A549 (cell line): Measurements from ENCODE around the gene GRIK4. TPM values are rescaled to one million over a fixed set of nuclear protein-coding genes. Genes with fewer than 3 reads are reported as not detected.
A peak's percentile ranks its signal among the peaks of the same experiment; 100 is the strongest.

ENCODE experiments used
- ATAC-seq, 2 experiments: fragments of 200-7000 bp in 1 of 2; fragments of >200 bp in 1 of 2; cut with Nextera tagmentation in 1 of 2; cut with Tn5 transposase in 1 of 2; 3 replicates each; pipeline versions ENCODE4 v1.8.0 to v1.9.1; 2018 to 2020; ENCODE audit warnings: mild to moderate bottlenecking in 1 of 2, moderate library complexity in 1 of 2
- CTCF ChIA-PET: fragments of 300-600 bp; sonication (Branson Sonifier 250); formaldehyde crosslinking; extraction: SDS; loops from one replicate; lab custom pipeline; 2021; ENCODE audit warnings: antibody characterized with exemption, inconsistent platforms; lab: Yijun Ruan, JAX
- POLR2A ChIA-PET: fragments of 350-600 bp; formaldehyde crosslinking; extraction: SDS; loops from one replicate; lab custom pipeline; 2021; ENCODE audit warnings: antibody characterized with exemption, inconsistent platforms; lab: Yijun Ruan, JAX
- DNase-seq, 2 experiments: peaks; one replicate each; pipeline versions ENCODE4 v3.0.0 to v3.0.0-alpha.2; 2011 to 2016; ENCODE audit warnings: low read depth in 1 of 2, low spot score in 1 of 2
- FAIRE-seq: peaks from 2 replicates; lab custom pipeline; 2011; peaks lifted over from hg19 to GRCh38; lab: Jason Lieb, UNC
- H3K27ac ChIP-seq, 2 experiments: fragments of >200 bp; sonication (Bioruptor Twin); formaldehyde crosslinking; 3 replicates each; pipeline ENCODE4 v1.5.1; 2016 to 2017
- H3K4me1 ChIP-seq: fragments of >200 bp; sonication (Bioruptor Twin); formaldehyde crosslinking; 3 replicates; pipeline ENCODE4 v1.6.1; 2016
- H3K4me2 ChIP-seq: fragments of >200 bp; sonication (Bioruptor Twin); formaldehyde crosslinking; 3 replicates; pipeline ENCODE4 v1.6.1; 2016
- H3K4me3 ChIP-seq: fragments of >200 bp; sonication (Bioruptor Twin); formaldehyde crosslinking; 3 replicates; pipeline ENCODE4 v1.5.1; 2016
- H3K9me3 ChIP-seq: fragments of >200 bp; sonication (Bioruptor Twin); formaldehyde crosslinking; 3 replicates; pipeline ENCODE4 v1.6.1; 2016
- CBX2 ChIP-seq: fragments of 200-600 bp; sonication (generic); IDR thresholded peaks from 2 replicates; pipeline ENCODE4 v1.6.1; 2016; ENCODE audit warnings: low read depth, mild to moderate bottlenecking, borderline replicate concordance
- CEBPB ChIP-seq, 2 experiments: fragments of >200 bp in 1 of 2; sonication (Bioruptor Twin) in 1 of 2; formaldehyde crosslinking in 1 of 2; IDR thresholded peaks; 2 replicates each; pipeline ENCODE4 v1.6.1; 2012 to 2016
- CHD4 ChIP-seq: fragments of 200-600 bp; sonication (generic); IDR thresholded peaks from 2 replicates; pipeline ENCODE4 v1.6.1; 2016; ENCODE audit warnings: antibody characterized with exemption, mild to moderate bottlenecking, borderline replicate concordance
- CTCF ChIP-seq: fragments of >200 bp; sonication (Bioruptor Twin); formaldehyde crosslinking; IDR thresholded peaks from 3 replicates; pipeline ENCODE4 v1.5.1; 2016
- ESRRA ChIP-seq: fragments of 150-350 bp; IDR thresholded peaks from 2 replicates; pipeline ENCODE4 v1.6.1; 2014; ENCODE audit warnings: mild to moderate bottlenecking, low read length, borderline replicate concordance
- HOXA7 ChIP-seq: fragments of 250-450 bp; sonication (Bioruptor Pico); IDR thresholded peaks from 2 replicates; pipeline ENCODE4 v1.5.0; 2020; ENCODE audit warnings: mild to moderate bottlenecking, moderate library complexity
- JUN ChIP-seq, 2 experiments: fragments of >200 bp; sonication (Bioruptor Twin); formaldehyde crosslinking; IDR thresholded peaks; 2 replicates in 1 of 2; 3 replicates in 1 of 2; pipeline ENCODE4 v1.6.1; 2016 to 2017
- MAFK ChIP-seq: fragments of 450-650 bp; IDR thresholded peaks from 2 replicates; pipeline ENCODE4 v1.6.1; 2014; ENCODE audit not compliant: partially characterized antibody
- NPAS2 ChIP-seq: fragments of 250-450 bp; sonication (Bioruptor Pico); IDR thresholded peaks from 2 replicates; pipeline ENCODE4 v1.8.0; 2022; ENCODE audit warnings: mild to moderate bottlenecking, moderate library complexity, borderline replicate concordance
- NR3C1 ChIP-seq: fragments of >200 bp; sonication (Bioruptor Twin); formaldehyde crosslinking; IDR thresholded peaks from 3 replicates; pipeline ENCODE4 v1.6.1; 2017
- PHF8 ChIP-seq: fragments of 200-600 bp; sonication (generic); IDR thresholded peaks from 2 replicates; pipeline ENCODE4 v1.6.1; 2016; ENCODE audit warnings: low read depth, mild to moderate bottlenecking, antibody characterized with exemption, moderate library complexity, borderline replicate concordance
- RARB ChIP-seq: fragments of 250-450 bp; sonication (Bioruptor Pico); IDR thresholded peaks from 2 replicates; pipeline ENCODE4 v1.8.0; 2021; ENCODE audit warnings: mild to moderate bottlenecking, moderate library complexity
- RFX5 ChIP-seq: fragments of 450-650 bp; IDR thresholded peaks from 2 replicates; pipeline ENCODE4 v1.7.1; 2014; ENCODE audit warnings: antibody characterized with exemption, mild to moderate bottlenecking, moderate library complexity
- RNF2 ChIP-seq: fragments of 200-600 bp; sonication (generic); IDR thresholded peaks from 2 replicates; pipeline ENCODE4 v1.6.1; 2016; ENCODE audit warnings: low read depth, mild to moderate bottlenecking, antibody characterized with exemption, moderate library complexity, borderline replicate concordance
- ZC3H11A ChIP-seq: fragments of 450-650 bp; IDR thresholded peaks from 2 replicates; pipeline ENCODE4 v1.6.1; 2014; ENCODE audit warnings: antibody characterized with exemption, mild to moderate bottlenecking
- ZFP36 ChIP-seq: fragments of 450-650 bp; IDR thresholded peaks from 2 replicates; pipeline ENCODE4 v1.6.1; 2014; ENCODE audit warnings: borderline replicate concordance; ENCODE audit not compliant: partially characterized antibody
- ZNF302 ChIP-seq: fragments of 250-450 bp; sonication (Bioruptor Pico); IDR thresholded peaks from 2 replicates; pipeline ENCODE4 v1.9.0; 2021; ENCODE audit warnings: inconsistent platforms, mild to moderate bottlenecking, moderate library complexity
- WGBS: methylation state at CpG from one replicate; pipeline ENCODE4 v1.1.6; 2017; ENCODE audit errors: missing lambda C conversion rate; 5-methylcytosine and 5-hydroxymethylcytosine counted together
- polyA plus RNA-seq, 4 experiments: library from polyadenylated mRNA; depleted of rRNA in 3 of 4; stranded (reverse); fragments of >200 nt; fragmentation: RNase III in 1 of 4; extraction: RNeasy Plus Mini Kit Qiagen cat#74134 plus additional on column Dnase treatment in 1 of 4; gene quantifications; 2 replicates in 3 of 4; 3 replicates in 1 of 4; pipeline ENCODE4 v1.2.3, GENCODE V29; 2011 to 2017
- TF ChIP-seq, protein P1 (sequence below): IDR thresholded peaks from 2 replicates; pipeline ENCODE4 v1.6.1; 2012
- TF ChIP-seq, protein P2 (sequence below): fragments of >200 bp; sonication (Bioruptor Twin); formaldehyde crosslinking; IDR thresholded peaks from 2 replicates; pipeline ENCODE4 v1.6.1; 2016
- TF ChIP-seq, protein P3 (sequence below): IDR thresholded peaks from 2 replicates; pipeline ENCODE4 v1.6.1; 2012; ENCODE audit warnings: low read depth, borderline replicate concordance
- TF ChIP-seq, protein P4 (sequence below): fragments of 150-350 bp; IDR thresholded peaks from 2 replicates; pipeline ENCODE4 v1.6.1; 2014; ENCODE audit warnings: low read depth, mild to moderate bottlenecking, low read length

Gene GRIK4
- polyA plus RNA-seq, 2 of the 4 experiments (the other 2 are of a cell fraction): 0.01 TPM; not detected in 1

DNA sequence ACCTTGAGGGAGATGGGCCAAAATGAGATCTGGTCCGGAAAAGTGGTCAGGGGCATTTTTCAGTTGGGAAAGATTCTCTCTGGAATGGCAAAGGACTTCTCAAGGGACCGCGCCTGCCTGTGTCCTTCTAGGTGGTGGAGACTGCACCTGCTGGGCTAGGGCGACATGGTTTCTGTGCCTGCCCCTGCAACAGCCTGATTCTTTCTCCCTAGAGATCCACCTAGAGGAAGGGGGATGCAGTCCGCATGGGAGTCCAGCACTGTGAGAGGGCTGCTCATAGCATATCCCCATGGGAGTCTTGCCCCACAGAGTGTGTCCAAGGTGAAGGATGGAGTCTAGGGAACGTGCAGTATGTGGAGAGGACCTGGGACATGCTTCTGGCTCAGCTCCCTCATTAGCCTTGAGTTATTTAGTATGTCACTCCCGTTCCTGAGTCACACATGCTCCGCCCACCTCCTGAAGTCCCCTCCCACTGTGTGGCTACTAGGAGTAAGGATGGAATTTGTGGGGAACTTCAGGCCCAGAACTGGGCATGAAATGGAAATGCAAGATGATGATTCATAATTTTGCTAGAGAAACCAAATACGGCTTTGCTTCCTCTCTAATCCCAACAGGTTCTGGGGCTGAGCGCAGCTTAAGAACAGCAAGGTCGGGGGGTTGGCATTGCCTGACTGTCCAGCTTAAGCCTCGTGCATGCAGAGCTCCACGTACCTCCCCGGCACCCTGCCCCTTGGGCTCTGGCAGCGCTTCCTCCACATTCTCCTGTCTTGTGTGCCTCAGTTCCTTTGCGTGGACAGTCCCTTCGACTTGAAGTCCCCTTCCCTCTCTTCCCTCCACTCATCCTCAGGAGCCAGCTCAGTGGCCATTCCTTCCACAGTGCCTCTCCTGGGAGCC lies 35.0 kb downstream of the GRIK4 start:
- POLR2A ChIA-PET: no interaction called here
- H3K4me1 ChIP-seq: peaks cover 13% of the 10 kb centered on the region; the same call in 1 of the 3 replicates
- no peak overlapping the region for H3K4me2 ChIP-seq
- 64% methylated on average over 17 of the region's 17 CpGs for WGBS
- TF ChIP-seq NPAS2 (CRISPR knock-in tag): no peak
- no peak for TF ChIP-seq RNF2
- TF ChIP-seq ESRRA: no peak
- peak; percentile 53 to 69 for ATAC-seq
- no peak overlapping the region for H3K27ac ChIP-seq
- no peak for FAIRE-seq
- CTCF ChIA-PET: interaction anchor here (1.2 kb wide), 1 partner anchor 139 kb away, joined by 4 read pairs; no protein-coding TSS in a partner anchor
- H3K4me3 ChIP-seq: no peak overlapping the region
- H3K9me3 ChIP-seq: peaks cover 4% of the 10 kb centered on the region
- DNase-seq: peak in 1 of 2 experiments; percentile 17

- Histone ChIP-seq H3K4me3 (no peak overlapping the region), H3K9me3 (no peaks in the 10 kb centered on the region), H3K4me1 (peaks cover 13% of the 10 kb centered on the region; the same call in 1 of the 3 replicates), H3K4me2 (no peak overlapping the region), H3K27ac (no peak overlapping the region)
- DNase-seq: no peak
- no peak for TF ChIP-seq PHF8
- TF ChIP-seq, protein P1, sequence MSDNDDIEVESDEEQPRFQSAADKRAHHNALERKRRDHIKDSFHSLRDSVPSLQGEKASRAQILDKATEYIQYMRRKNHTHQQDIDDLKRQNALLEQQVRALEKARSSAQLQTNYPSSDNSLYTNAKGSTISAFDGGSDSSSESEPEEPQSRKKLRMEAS: no peak
- TF ChIP-seq, protein P2, sequence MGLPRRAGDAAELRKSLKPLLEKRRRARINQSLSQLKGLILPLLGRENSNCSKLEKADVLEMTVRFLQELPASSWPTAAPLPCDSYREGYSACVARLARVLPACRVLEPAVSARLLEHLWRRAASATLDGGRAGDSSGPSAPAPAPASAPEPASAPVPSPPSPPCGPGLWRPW: no peak
- 71% methylated on average over 10 of the region's 10 CpGs for WGBS
- no peak; a peak in 1 of 6 replicates for ATAC-seq
- FAIRE-seq: no peak
- CTCF ChIA-PET: interaction anchor here (1.2 kb wide), 1 partner anchor 138 kb away, joined by 4 read pairs; no protein-coding TSS in a partner anchor
- POLR2A ChIA-PET: no interaction called here
Measured at GRCh38 chr11:120547316-120547715, 35.8 kb downstream of the GRIK4 start.

- Histone ChIP-seq H3K27ac (no peak overlapping the region; a peak in 1 of 6 replicates), H3K9me3 (no peaks in the 10 kb centered on the region), H3K4me3 (no peak overlapping the region), H3K4me2 (peak overlapping the region; percentile 26; the same call in 1 of the 3 replicates), H3K4me1 (peaks cover 13% of the 10 kb centered on the region; the same call in 1 of the 3 replicates)
- FAIRE-seq (no peak), ATAC-seq (peak; percentile 86 to 89), DNase-seq (peak; percentile 32 to 44)
- TF ChIP-seq ZC3H11A (no peak), CHD4 (no peak), CTCF (no peak), CBX2 (no peak), JUN (IDR thresholded peaks at IDR 0.05) (no peak), ZFP36 (no peak), NR3C1 (no peak), ESRRA (no peak), RARB (CRISPR knock-in tag) (no peak), RFX5 (no peak), ZNF302 (CRISPR knock-in tag) (no peak), HOXA7 (no peak), MAFK (no peak), CEBPB (IDR thresholded peaks at IDR 0.05) (no peak)
- TF ChIP-seq, protein P3, sequence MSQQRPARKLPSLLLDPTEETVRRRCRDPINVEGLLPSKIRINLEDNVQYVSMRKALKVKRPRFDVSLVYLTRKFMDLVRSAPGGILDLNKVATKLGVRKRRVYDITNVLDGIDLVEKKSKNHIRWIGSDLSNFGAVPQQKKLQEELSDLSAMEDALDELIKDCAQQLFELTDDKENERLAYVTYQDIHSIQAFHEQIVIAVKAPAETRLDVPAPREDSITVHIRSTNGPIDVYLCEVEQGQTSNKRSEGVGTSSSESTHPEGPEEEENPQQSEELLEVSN: no peak
- TF ChIP-seq, protein P2: no peak
- TF ChIP-seq, protein P1: no peak
- TF ChIP-seq, protein P4, sequence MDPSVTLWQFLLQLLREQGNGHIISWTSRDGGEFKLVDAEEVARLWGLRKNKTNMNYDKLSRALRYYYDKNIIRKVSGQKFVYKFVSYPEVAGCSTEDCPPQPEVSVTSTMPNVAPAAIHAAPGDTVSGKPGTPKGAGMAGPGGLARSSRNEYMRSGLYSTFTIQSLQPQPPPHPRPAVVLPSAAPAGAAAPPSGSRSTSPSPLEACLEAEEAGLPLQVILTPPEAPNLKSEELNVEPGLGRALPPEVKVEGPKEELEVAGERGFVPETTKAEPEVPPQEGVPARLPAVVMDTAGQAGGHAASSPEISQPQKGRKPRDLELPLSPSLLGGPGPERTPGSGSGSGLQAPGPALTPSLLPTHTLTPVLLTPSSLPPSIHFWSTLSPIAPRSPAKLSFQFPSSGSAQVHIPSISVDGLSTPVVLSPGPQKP: no peak
- ChIA-PET POLR2A (no interaction called here), CTCF (interaction anchor here (1.2 kb wide), 1 partner anchor 137 kb away, joined by 4 read pairs; no protein-coding TSS in a partner anchor)
- WGBS: 43% methylated on average over 9 of the region's 15 CpGs
Measured at GRCh38 chr11:120547811-120548681, 36.5 kb downstream of the GRIK4 start.
